ENCODE results near the gene PPA2. TPM values are rescaled to one million over a fixed set of nuclear protein-coding genes. Genes with fewer than 3 reads are reported as not detected.

The PPA2 gene
- total RNA-seq, 1 experiment from 2014 or later: 54.6 TPM

GRCh38 chr4:105344141-105344540, 129.7 kb downstream of the PPA2 start:
- BruUV-seq (replicated peaks): no TSS peak
- Histone ChIP-seq H3K36me3 (ENCODE audit: control insufficient read depth, insufficient read depth, low read length) (no peaks in the 10 kb centered on the region), H3K9me3 (ENCODE audit: control insufficient read depth, insufficient read depth, low read depth, low read length) (no peaks in the 10 kb centered on the region), H3K27me3 (ENCODE audit: control insufficient read depth, insufficient read depth, low read length) (no peaks in the 10 kb centered on the region), H3K4me1 (ENCODE audit: control insufficient read depth, insufficient read depth, low read length) (no peaks in the 10 kb centered on the region), H3K4me3 (ENCODE audit: low read depth in 2 of 2, low read length in 2 of 2) (no peak overlapping the region), H3K27ac (ENCODE audit: low read length) (no peak overlapping the region)
- ChIA-PET CTCF (no interaction called here), POLR2A (no interaction called here)
- no peak for DNase-seq (ENCODE audit: low read depth, low spot score)
- intact Hi-C loops (cut with micrococcal nuclease; ENCODE audit: unreplicated experiment): no loop called here
- no peak for ATAC-seq
- in situ Hi-C loops (cut with HindIII; ENCODE audit: low pct_unique_long_range_greater_than_20kb, low sequenced_read_pairs): no loop called here
- TF ChIP-seq REST (IDR thresholded peaks at IDR 0.05; ENCODE audit: insufficient read depth in 1 of 2, low read depth in 2 of 2, low read length in 1 of 2) (no peak), SIN3A (IDR thresholded peaks at IDR 0.05; ENCODE audit: borderline replicate concordance, insufficient read depth, low read depth, low read length) (no peak), POLR2AphosphoS5 (IDR thresholded peaks at IDR 0.05; ENCODE audit: low read depth, low read length) (no peak), CTCF (IDR thresholded peaks at IDR 0.05) (no peak), TCF7L2 (IDR thresholded peaks at IDR 0.05; ENCODE audit: low read depth, low read length) (no peak)

- no peaks in the 10 kb centered on the region for H3K27me3 ChIP-seq (ENCODE audit: control insufficient read depth, insufficient read depth, low read length)
- no peaks in the 10 kb centered on the region for H3K36me3 ChIP-seq (ENCODE audit: control insufficient read depth, insufficient read depth, low read length)
- H3K27ac ChIP-seq (ENCODE audit: low read length): no peak overlapping the region
- CTCF ChIA-PET: interaction anchor here (0.7 kb wide), 1 partner anchor 43 kb away, joined by 3 read pairs; no protein-coding TSS in a partner anchor
- no peak overlapping the region for H3K4me3 ChIP-seq (ENCODE audit: low read depth in 2 of 2, low read length in 2 of 2)
- no TSS peak for BruUV-seq (replicated peaks)
- POLR2A ChIA-PET: no interaction called here
- no peaks in the 10 kb centered on the region for H3K4me1 ChIP-seq (ENCODE audit: control insufficient read depth, insufficient read depth, low read length)
- DNase-seq (ENCODE audit: low read depth, low spot score) (no peak), ATAC-seq (no peak)
- in situ Hi-C loops (cut with HindIII; ENCODE audit: low pct_unique_long_range_greater_than_20kb, low sequenced_read_pairs) (no loop called here), intact Hi-C loops (cut with micrococcal nuclease; ENCODE audit: unreplicated experiment) (no loop called here)
- TF ChIP-seq POLR2AphosphoS5 (IDR thresholded peaks at IDR 0.05; ENCODE audit: low read depth, low read length): no peak
- no peak for TF ChIP-seq REST (IDR thresholded peaks at IDR 0.05; ENCODE audit: insufficient read depth in 1 of 2, low read depth in 2 of 2, low read length in 1 of 2)
- no peak for TF ChIP-seq TCF7L2 (IDR thresholded peaks at IDR 0.05; ENCODE audit: low read depth, low read length)
- TF ChIP-seq SIN3A (IDR thresholded peaks at IDR 0.05; ENCODE audit: borderline replicate concordance, insufficient read depth, low read depth, low read length): no peak
- no peak for TF ChIP-seq CTCF (IDR thresholded peaks at IDR 0.05)
- no peaks in the 10 kb centered on the region for H3K9me3 ChIP-seq (ENCODE audit: control insufficient read depth, insufficient read depth, low read depth, low read length)
These were observed 130.5 kb downstream of the PPA2 start for GRCh38 chr4:105343146-105343931.
